Uterus (tissue), 4 donors: ENCODE results near the gene SP6. TPM values are rescaled to one million over a fixed set of nuclear protein-coding genes. Genes with fewer than 3 reads are reported as not detected.

Experiments used
- DNase-seq, 2 donors: peaks; one replicate each; pipeline ENCODE4 v3.0.0-alpha.2; 2019 to 2020
- H3K27ac ChIP-seq, 2 donors: fragments of 200-600 bp; sonication (generic); 1 replicate in 1 of 2; 2 replicates in 1 of 2; pipeline ENCODE4 v1.5.1; 2016 to 2018
- H3K27me3 ChIP-seq, 2 donors: fragments of 200-600 bp; sonication (generic); one replicate each; pipeline ENCODE4 v1.5.1; 2018 to 2019; ENCODE audit warnings: control low read depth in 1 of 2
- H3K36me3 ChIP-seq, 2 donors: fragments of 200-600 bp; sonication (generic); one replicate each; pipeline ENCODE4 v1.5.1; 2019; ENCODE audit warnings: control low read depth in 1 of 2
- H3K4me1 ChIP-seq, 2 donors: fragments of 200-600 bp; sonication (generic); one replicate each; pipeline ENCODE4 v1.5.1; 2018 to 2019; ENCODE audit warnings: control low read depth in 1 of 2
- H3K4me3 ChIP-seq, 2 donors: fragments of 200-600 bp; sonication (generic); 1 replicate in 1 of 2; 2 replicates in 1 of 2; pipeline ENCODE4 v1.5.1; 2018 to 2019; ENCODE audit warnings: mild to moderate bottlenecking in 1 of 2
- H3K9me3 ChIP-seq, 2 donors: fragments of 200-600 bp; sonication (generic); one replicate each; pipeline ENCODE4 v1.5.1; 2019; ENCODE audit warnings: control low read depth in 1 of 2
- POLR2A ChIP-seq, 2 donors: fragments of 450-650 bp; IDR thresholded peaks; one replicate each; pipeline ENCODE4 v1.6.1; 2016; ENCODE audit warnings: antibody characterized with exemption in 2 of 2, mild to moderate bottlenecking in 1 of 2, moderate library complexity in 1 of 2
- intact Hi-C: fragments of 100-400 bp; cut with DNase I; formaldehyde crosslinking; loops from one replicate; pipeline ENCODE4 v1.15.1; 2023; ENCODE audit warnings: low total_unique reads
- total RNA-seq, 4 donors: library from RNA; depleted of rRNA in 3 of 4; stranded (reverse); fragments of >200 nt in 3 of 4; gene quantifications; one replicate each; pipeline versions ENCODE4 v1.1.0 to v1.2.4, GENCODE V29; 2014 to 2023
- TF ChIP-seq, protein P1 (sequence below), 4 experiments: fragments of 200-600 bp in 2 of 4; fragments of 450-650 bp in 2 of 4; sonication (generic) in 2 of 4; IDR thresholded peaks; one replicate each; pipeline ENCODE4 v1.5.1; 2016 to 2019; ENCODE audit warnings: antibody characterized with exemption in 4 of 4, mild to moderate bottlenecking in 2 of 4, moderate library complexity in 1 of 4
- donor health status: DM: yes; HTN: yes; CAD: no.

The SP6 gene
- total RNA-seq, 4 donors from 2014 or later = 1.4 to 1.5 TPM; not detected in 2

- TF ChIP-seq, protein P1, sequence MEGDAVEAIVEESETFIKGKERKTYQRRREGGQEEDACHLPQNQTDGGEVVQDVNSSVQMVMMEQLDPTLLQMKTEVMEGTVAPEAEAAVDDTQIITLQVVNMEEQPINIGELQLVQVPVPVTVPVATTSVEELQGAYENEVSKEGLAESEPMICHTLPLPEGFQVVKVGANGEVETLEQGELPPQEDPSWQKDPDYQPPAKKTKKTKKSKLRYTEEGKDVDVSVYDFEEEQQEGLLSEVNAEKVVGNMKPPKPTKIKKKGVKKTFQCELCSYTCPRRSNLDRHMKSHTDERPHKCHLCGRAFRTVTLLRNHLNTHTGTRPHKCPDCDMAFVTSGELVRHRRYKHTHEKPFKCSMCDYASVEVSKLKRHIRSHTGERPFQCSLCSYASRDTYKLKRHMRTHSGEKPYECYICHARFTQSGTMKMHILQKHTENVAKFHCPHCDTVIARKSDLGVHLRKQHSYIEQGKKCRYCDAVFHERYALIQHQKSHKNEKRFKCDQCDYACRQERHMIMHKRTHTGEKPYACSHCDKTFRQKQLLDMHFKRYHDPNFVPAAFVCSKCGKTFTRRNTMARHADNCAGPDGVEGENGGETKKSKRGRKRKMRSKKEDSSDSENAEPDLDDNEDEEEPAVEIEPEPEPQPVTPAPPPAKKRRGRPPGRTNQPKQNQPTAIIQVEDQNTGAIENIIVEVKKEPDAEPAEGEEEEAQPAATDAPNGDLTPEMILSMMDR (IDR thresholded peaks at IDR 0.05) = no peak
- TF ChIP-seq POLR2A (IDR thresholded peaks at IDR 0.05) = no peak
These were observed 53.2 kb downstream of the SP6 start for GRCh38 chr17:47797797-47798196.

More at GRCh38 chr17:47797797-47798196, 53.2 kb downstream of the SP6 start:
- Histone ChIP-seq H3K27ac (no peak overlapping the region), H3K27me3 (peaks cover 0 to 6% of the 10 kb centered on the region in 2 donors), H3K4me1 (no peaks in the 10 kb centered on the region), H3K9me3 (no peaks in the 10 kb centered on the region), H3K4me3 (no peak overlapping the region), H3K36me3 (no peaks in the 10 kb centered on the region)
- DNase-seq = no peak
- intact Hi-C loops = no loop called here

Other genes starting within 250 kb of the SP6 start
- 100 to 1,000 TPM in 3 of 4 donors, 10 to 100 TPM in 1; 55.6 to 313 (median 209) TPM for gene KPNB1, start 201.2 kb downstream of the SP6 start, total RNA-seq
- 10 to 100 TPM in 2 of 4 donors, 1 to 10 TPM in 2; 2.6 to 24.8 (median 10.7) TPM for gene TBKBP1, start 157.0 kb downstream of the SP6 start, total RNA-seq
- gene TBX21, start 117.9 kb downstream of the SP6 start, total RNA-seq = under 1 TPM in 2 of 4 donors, not detected in 2; 0.49 to 0.51 TPM
- 10 to 100 TPM in 2 of 4 donors, 1 to 10 TPM in 2; 1.0 to 23.4 (median 10.7) TPM for gene OSBPL7, start 29.4 kb downstream of the SP6 start, total RNA-seq
- gene MRPL10, start 19.6 kb downstream of the SP6 start, total RNA-seq = 10 to 100 TPM; 14.7 to 44.1 (median 27.7) TPM
- 1 to 10 TPM in 2 of 4 donors, under 1 TPM in 2; 0.14 to 1.5 (median 0.76) TPM for gene LRRC46, start 19.5 kb downstream of the SP6 start, total RNA-seq
- 10 to 100 TPM; 12.4 to 80.7 (median 39.8) TPM for gene SCRN2, start 9.9 kb downstream of the SP6 start, total RNA-seq
- 10 to 100 TPM in 1 of 4 donors, 1 to 10 TPM in 2, under 1 TPM in 1; 0.88 to 18.7 (median 1.3) TPM for gene SP2, start 45.1 kb upstream of the SP6 start, total RNA-seq
- 10 to 100 TPM; 16.7 to 29.4 (median 17.4) TPM for gene PNPO, start 90.4 kb upstream of the SP6 start, total RNA-seq
- 1 to 10 TPM in 1 of 4 donors, under 1 TPM in 1, not detected in 2; 0.29 to 2.0 TPM for gene PRR15L, start 106.7 kb upstream of the SP6 start, total RNA-seq
- 100 to 1,000 TPM; 118 to 180 (median 146) TPM for gene CDK5RAP3, start 120.0 kb upstream of the SP6 start, total RNA-seq
- gene COPZ2, start 186.6 kb upstream of the SP6 start, total RNA-seq = 10 to 100 TPM; 12.9 to 82.7 (median 35.3) TPM
- 100 to 1,000 TPM in 2 of 4 donors, 10 to 100 TPM in 2; 85.6 to 323 (median 176) TPM for gene NFE2L1, start 197.2 kb upstream of the SP6 start, total RNA-seq